Measurements from ENCODE around the gene TMEM51.
A peak's percentile ranks its signal among the peaks of the same experiment; 100 is the strongest.

The TMEM51 gene

GRCh38 chr1:15153842-15154479 lies 414 bp downstream of the TMEM51 start:
- H3K9me3 ChIP-seq (ENCODE audit: low read depth, low read length) = no peaks in the 10 kb centered on the region
- H3K36me3 ChIP-seq (ENCODE audit: insufficient read depth, low read length) = no peaks in the 10 kb centered on the region
- H3K4me3 ChIP-seq = peak overlapping the region; percentile 85
- H3K9ac ChIP-seq (ENCODE audit: insufficient read length) = peak overlapping the region; percentile 59
- no peak for DNase-seq (ENCODE audit: low read depth, low spot score)
- no peak overlapping the region for H3K27ac ChIP-seq
- TF ChIP-seq FOXP2 (optimal IDR thresholded peaks at IDR 0.05; ENCODE audit: control extremely low read depth, extremely low read length, insufficient read depth) (no peak), POLR2AphosphoS5 (IDR thresholded peaks at IDR 0.05; ENCODE audit: borderline replicate concordance, low read depth, low read length) (no peak), EZH2 (IDR thresholded peaks at IDR 0.05) (no peak)

- peak overlapping the region; percentile 85; the same call in 1 of the 2 replicates for H3K4me3 ChIP-seq
- TF ChIP-seq EZH2 (IDR thresholded peaks at IDR 0.05) (no peak), FOXP2 (optimal IDR thresholded peaks at IDR 0.05; ENCODE audit: control extremely low read depth, extremely low read length, insufficient read depth) (no peak), POLR2AphosphoS5 (IDR thresholded peaks at IDR 0.05; ENCODE audit: borderline replicate concordance, low read depth, low read length) (no peak)
- H3K9me3 ChIP-seq (ENCODE audit: low read depth, low read length) = no peaks in the 10 kb centered on the region
- H3K9ac ChIP-seq (ENCODE audit: insufficient read length) = no peak overlapping the region
- H3K27ac ChIP-seq = no peak overlapping the region
- H3K36me3 ChIP-seq (ENCODE audit: insufficient read depth, low read length) = no peaks in the 10 kb centered on the region
- no peak for DNase-seq (ENCODE audit: low read depth, low spot score)
Measured at GRCh38 chr1:15154480-15155036, 1.0 kb downstream of the TMEM51 start.

GRCh38 chr1:15155191-15155590 lies 1.6 kb downstream of the TMEM51 start:
- TF ChIP-seq EZH2 (IDR thresholded peaks at IDR 0.05) (no peak), FOXP2 (optimal IDR thresholded peaks at IDR 0.05; ENCODE audit: control extremely low read depth, extremely low read length, insufficient read depth) (no peak), POLR2AphosphoS5 (IDR thresholded peaks at IDR 0.05; ENCODE audit: borderline replicate concordance, low read depth, low read length) (no peak)
- no peak for DNase-seq (ENCODE audit: low read depth, low spot score)
- H3K9ac ChIP-seq (ENCODE audit: insufficient read length) = no peak overlapping the region
- H3K36me3 ChIP-seq (ENCODE audit: insufficient read depth, low read length) = no peaks in the 10 kb centered on the region
- H3K4me3 ChIP-seq = no peak overlapping the region
- no peaks in the 10 kb centered on the region for H3K9me3 ChIP-seq (ENCODE audit: low read depth, low read length)
- no peak overlapping the region for H3K27ac ChIP-seq

- H3K27ac ChIP-seq = no peak overlapping the region
- no peaks in the 10 kb centered on the region for H3K36me3 ChIP-seq (ENCODE audit: insufficient read depth, low read length)
- no peak overlapping the region for H3K4me3 ChIP-seq
- no peaks in the 10 kb centered on the region for H3K9me3 ChIP-seq (ENCODE audit: low read depth, low read length)
- DNase-seq (ENCODE audit: low read depth, low spot score) = no peak
- TF ChIP-seq POLR2AphosphoS5 (IDR thresholded peaks at IDR 0.05; ENCODE audit: borderline replicate concordance, low read depth, low read length) (no peak), FOXP2 (optimal IDR thresholded peaks at IDR 0.05; ENCODE audit: control extremely low read depth, extremely low read length, insufficient read depth) (no peak), EZH2 (IDR thresholded peaks at IDR 0.05) (no peak)
- no peak overlapping the region for H3K9ac ChIP-seq (ENCODE audit: insufficient read length)
Measured at GRCh38 chr1:15155888-15156741, 2.6 kb downstream of the TMEM51 start.

- Histone ChIP-seq H3K27ac (no peak overlapping the region), H3K9me3 (ENCODE audit: low read depth, low read length) (no peaks in the 10 kb centered on the region), H3K9ac (ENCODE audit: insufficient read length) (no peak overlapping the region), H3K4me3 (no peak overlapping the region), H3K36me3 (ENCODE audit: insufficient read depth, low read length) (no peaks in the 10 kb centered on the region)
- TF ChIP-seq EZH2 (IDR thresholded peaks at IDR 0.05) = no peak
- TF ChIP-seq FOXP2 (optimal IDR thresholded peaks at IDR 0.05; ENCODE audit: control extremely low read depth, extremely low read length, insufficient read depth) = no peak
- no peak for TF ChIP-seq POLR2AphosphoS5 (IDR thresholded peaks at IDR 0.05; ENCODE audit: borderline replicate concordance, low read depth, low read length)
- no peak for DNase-seq (ENCODE audit: low read depth, low spot score)
Measured at GRCh38 chr1:15156807-15157380, 3.3 kb downstream of the TMEM51 start.

DNA sequence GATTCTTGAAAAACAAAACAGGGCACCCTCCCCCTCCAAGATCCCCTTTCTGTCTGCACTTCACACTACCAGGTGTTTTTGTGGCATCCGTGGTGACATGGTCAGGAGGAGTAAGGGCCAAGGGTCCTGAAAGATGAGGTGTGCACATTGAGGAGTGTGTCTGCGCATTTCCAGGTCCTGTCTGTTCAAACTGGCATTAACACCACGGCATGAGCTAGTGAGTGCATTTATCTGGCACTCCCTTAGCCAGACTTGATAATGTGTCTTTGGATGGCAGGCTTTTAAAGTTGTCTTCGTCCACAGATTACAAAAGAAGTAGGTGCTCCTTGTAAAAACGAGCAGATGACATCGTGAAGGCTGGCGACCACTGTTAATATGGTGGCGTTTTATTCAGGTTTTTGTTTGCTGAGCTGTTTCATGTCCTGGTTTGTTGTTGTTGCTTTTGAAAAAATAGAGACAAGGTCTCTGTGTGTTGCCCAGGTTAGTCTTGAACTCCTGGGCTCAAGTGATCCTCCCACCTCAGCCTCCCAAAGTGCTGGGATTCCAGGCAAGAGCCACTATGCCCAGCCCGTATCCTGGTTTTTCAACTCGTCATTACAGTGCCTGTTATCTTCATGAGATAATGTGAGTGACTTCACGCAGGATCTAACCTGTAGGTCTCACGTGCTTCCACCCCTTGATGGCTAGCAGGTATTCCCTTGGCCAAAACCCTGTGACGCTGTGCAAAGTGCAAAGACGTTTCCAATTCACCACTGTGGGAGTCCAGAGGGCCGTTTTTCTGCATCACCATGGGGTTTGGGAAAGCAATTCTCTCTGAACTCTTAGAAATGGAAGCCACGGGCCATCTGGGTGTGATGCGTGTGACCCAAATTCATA lies 4.2 kb downstream of the TMEM51 start:
- no peak for TF ChIP-seq EZH2 (IDR thresholded peaks at IDR 0.05)
- Histone ChIP-seq H3K9me3 (ENCODE audit: low read depth, low read length) (no peaks in the 10 kb centered on the region), H3K27ac (no peak overlapping the region), H3K9ac (ENCODE audit: insufficient read length) (no peak overlapping the region), H3K36me3 (ENCODE audit: insufficient read depth, low read length) (no peaks in the 10 kb centered on the region), H3K4me3 (no peak overlapping the region)
- DNase-seq (ENCODE audit: low read depth, low spot score) = no peak

GRCh38 chr1:15158506-15159165 lies 5.1 kb downstream of the TMEM51 start:
- Histone ChIP-seq H3K9ac (ENCODE audit: insufficient read length) (no peak overlapping the region), H3K4me3 (no peak overlapping the region), H3K9me3 (ENCODE audit: low read depth, low read length) (no peaks in the 10 kb centered on the region), H3K27ac (no peak overlapping the region), H3K36me3 (ENCODE audit: insufficient read depth, low read length) (no peaks in the 10 kb centered on the region)
- DNase-seq (ENCODE audit: low read depth, low spot score) = no peak
- TF ChIP-seq POLR2AphosphoS5 (IDR thresholded peaks at IDR 0.05; ENCODE audit: borderline replicate concordance, low read depth, low read length) = no peak
- TF ChIP-seq EZH2 (IDR thresholded peaks at IDR 0.05) = no peak
- TF ChIP-seq FOXP2 (optimal IDR thresholded peaks at IDR 0.05; ENCODE audit: control extremely low read depth, extremely low read length, insufficient read depth) = no peak

Measured in SK-N-MC (cell line).